ENCODE measurements around the gene PRSS12. TPM values are rescaled to one million over a fixed set of nuclear protein-coding genes. Genes with fewer than 3 reads are reported as not detected.

PRSS12 gene
- total and polyA plus RNA-seq, 2 donors from 2014 or later, result 0.54 to 1.1 TPM

DNA sequence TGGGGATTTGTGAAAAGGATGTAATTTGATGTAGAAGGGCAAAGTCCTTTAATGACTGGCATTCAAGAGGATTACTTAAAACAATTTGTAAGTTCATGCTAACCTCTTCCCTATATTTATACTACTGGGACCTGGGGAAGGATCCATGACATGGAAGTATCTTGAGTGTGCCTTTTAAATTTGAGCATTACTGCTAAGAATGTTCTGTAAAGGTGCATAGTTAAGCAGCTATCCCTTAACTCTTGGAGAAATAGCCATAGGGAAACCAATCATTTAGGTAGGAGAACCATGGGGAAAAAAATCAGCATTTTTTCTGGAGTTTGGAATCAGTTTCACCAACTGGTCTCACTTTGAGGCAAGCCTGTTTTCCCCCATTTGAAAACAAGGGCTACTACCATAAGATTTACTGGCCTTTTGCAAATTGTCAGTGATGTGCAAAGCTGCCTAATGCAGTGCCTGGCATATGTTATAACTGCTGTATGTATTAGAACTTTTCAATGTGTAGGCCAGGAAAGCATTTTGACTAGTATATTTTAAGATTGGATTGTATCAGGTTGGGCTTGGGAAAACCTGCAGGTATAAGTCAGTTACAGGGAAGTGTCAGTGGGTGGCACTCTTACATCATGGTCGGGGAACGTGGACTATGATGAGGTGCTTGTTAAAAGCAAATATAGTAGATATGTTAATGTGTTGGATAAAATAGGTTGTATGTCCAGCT is 72.1 kb downstream of the PRSS12 start:
- TF ChIP-seq, protein P1, sequence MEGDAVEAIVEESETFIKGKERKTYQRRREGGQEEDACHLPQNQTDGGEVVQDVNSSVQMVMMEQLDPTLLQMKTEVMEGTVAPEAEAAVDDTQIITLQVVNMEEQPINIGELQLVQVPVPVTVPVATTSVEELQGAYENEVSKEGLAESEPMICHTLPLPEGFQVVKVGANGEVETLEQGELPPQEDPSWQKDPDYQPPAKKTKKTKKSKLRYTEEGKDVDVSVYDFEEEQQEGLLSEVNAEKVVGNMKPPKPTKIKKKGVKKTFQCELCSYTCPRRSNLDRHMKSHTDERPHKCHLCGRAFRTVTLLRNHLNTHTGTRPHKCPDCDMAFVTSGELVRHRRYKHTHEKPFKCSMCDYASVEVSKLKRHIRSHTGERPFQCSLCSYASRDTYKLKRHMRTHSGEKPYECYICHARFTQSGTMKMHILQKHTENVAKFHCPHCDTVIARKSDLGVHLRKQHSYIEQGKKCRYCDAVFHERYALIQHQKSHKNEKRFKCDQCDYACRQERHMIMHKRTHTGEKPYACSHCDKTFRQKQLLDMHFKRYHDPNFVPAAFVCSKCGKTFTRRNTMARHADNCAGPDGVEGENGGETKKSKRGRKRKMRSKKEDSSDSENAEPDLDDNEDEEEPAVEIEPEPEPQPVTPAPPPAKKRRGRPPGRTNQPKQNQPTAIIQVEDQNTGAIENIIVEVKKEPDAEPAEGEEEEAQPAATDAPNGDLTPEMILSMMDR (IDR thresholded peaks at IDR 0.05; ENCODE audit: borderline replicate concordance, extremely low read depth, insufficient read depth), result peak; percentile 65
- Histone ChIP-seq H3K4me3 (ENCODE audit: low read length in 3 of 3) (peak overlapping the region; percentile 9 to 95 (median 30)), H3K27ac (ENCODE audit: low read depth in 2 of 2, low read length in 2 of 2) (peak overlapping the region in 1 of 2 donors; percentile 38), H3K36me3 (ENCODE audit: control insufficient read depth in 2 of 3, insufficient read depth in 3 of 3, low read length in 3 of 3) (peaks cover 0 to 2% (median 0%) of the 10 kb centered on the region in 3 donors), H3K9ac (ENCODE audit: low read length in 3 of 3) (no peak overlapping the region), H3K27me3 (ENCODE audit: control insufficient read depth, insufficient read depth, low read length) (no peaks in the 10 kb centered on the region), H3K4me1 (ENCODE audit: control insufficient read depth in 2 of 3, insufficient read depth in 2 of 3, low read depth in 1 of 3, low read length in 3 of 3) (peaks cover 5 to 24% (median 10%) of the 10 kb centered on the region in 3 donors), H3K9me3 (ENCODE audit: control insufficient read depth in 2 of 3, insufficient read depth in 1 of 3, low read length in 3 of 3) (no peaks in the 10 kb centered on the region)
- DNase-seq (peak in 4 of 5 donors; percentile 49 to 83 (median 72)), FAIRE-seq (no peak)
- intact Hi-C loops (cut with DNase I), result no loop called here

DNA sequence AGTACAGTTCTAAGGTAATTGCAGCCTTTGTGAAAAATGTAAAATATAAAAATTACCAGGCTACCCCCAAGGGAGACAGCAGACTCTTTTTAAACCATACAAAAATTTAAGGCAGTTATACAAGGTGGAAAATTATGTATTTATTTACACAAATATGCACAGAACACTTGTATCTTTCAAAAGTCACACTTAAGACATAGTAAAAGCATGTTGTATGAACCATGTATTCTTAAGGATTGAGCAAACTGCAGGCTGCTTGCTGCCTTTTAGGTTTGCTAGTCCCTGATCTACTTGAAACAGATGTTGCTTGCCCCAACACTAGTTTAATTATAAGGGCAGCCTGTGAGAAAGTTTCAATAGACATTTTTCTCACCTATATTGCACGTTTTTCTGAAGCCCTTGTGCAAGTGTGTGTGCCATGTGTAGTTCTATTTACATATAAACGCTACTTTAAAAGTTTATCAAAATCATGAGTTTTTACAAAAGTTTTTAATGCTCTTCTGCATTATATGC is 72.8 kb downstream of the PRSS12 start:
- Histone ChIP-seq H3K4me3 (ENCODE audit: low read length in 3 of 3) (peak overlapping the region; percentile 85 to 97 (median 95)), H3K9ac (ENCODE audit: low read length in 3 of 3) (peak overlapping the region; percentile 38 to 96 (median 85)), H3K36me3 (ENCODE audit: control insufficient read depth in 2 of 3, insufficient read depth in 3 of 3, low read length in 3 of 3) (peaks cover 0 to 2% (median 0%) of the 10 kb centered on the region in 3 donors), H3K27ac (ENCODE audit: low read depth in 2 of 2, low read length in 2 of 2) (no peak overlapping the region), H3K27me3 (ENCODE audit: control insufficient read depth, insufficient read depth, low read length) (no peaks in the 10 kb centered on the region), H3K4me1 (ENCODE audit: control insufficient read depth in 2 of 3, insufficient read depth in 2 of 3, low read depth in 1 of 3, low read length in 3 of 3) (peaks cover 5 to 24% (median 10%) of the 10 kb centered on the region in 3 donors), H3K9me3 (ENCODE audit: control insufficient read depth in 2 of 3, insufficient read depth in 1 of 3, low read length in 3 of 3) (no peaks in the 10 kb centered on the region)
- TF ChIP-seq, protein P1 (IDR thresholded peaks at IDR 0.05; ENCODE audit: borderline replicate concordance, extremely low read depth, insufficient read depth), result no peak
- no peak for FAIRE-seq
- intact Hi-C loops (cut with DNase I), result no loop called here
- DNase-seq, result no peak

DNA sequence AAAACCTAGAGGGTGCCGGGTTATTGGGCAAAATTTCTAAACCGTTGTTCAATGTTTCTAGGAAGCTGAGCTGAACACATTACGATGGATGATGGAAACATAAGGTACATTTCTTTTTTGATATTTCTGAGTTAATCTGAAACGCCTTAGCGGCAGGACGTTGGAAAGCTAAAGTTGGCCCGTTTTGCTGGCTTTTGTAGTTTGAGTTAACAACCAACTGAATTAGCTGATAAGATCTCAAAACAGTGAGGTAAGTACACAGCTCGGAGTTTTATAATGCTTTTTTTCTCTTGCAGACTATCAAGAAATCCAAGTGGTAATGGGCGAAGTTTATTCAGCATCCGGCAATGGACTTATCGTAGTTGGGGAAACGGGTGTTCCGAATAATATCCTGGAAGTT is 73.5 kb downstream of the PRSS12 start:
- intact Hi-C loops (cut with DNase I), result no loop called here
- H3K36me3 ChIP-seq (ENCODE audit: control insufficient read depth in 2 of 3, insufficient read depth in 3 of 3, low read length in 3 of 3), result peaks cover 0 to 2% (median 0%) of the 10 kb centered on the region in 3 donors
- TF ChIP-seq, protein P1 (IDR thresholded peaks at IDR 0.05; ENCODE audit: borderline replicate concordance, extremely low read depth, insufficient read depth), result no peak
- H3K4me1 ChIP-seq (ENCODE audit: control insufficient read depth in 2 of 3, insufficient read depth in 2 of 3, low read depth in 1 of 3, low read length in 3 of 3), result peaks cover 5 to 24% (median 10%) of the 10 kb centered on the region in 3 donors
- no peaks in the 10 kb centered on the region for H3K27me3 ChIP-seq (ENCODE audit: control insufficient read depth, insufficient read depth, low read length)
- FAIRE-seq (no peak), DNase-seq (no peak)
- H3K27ac ChIP-seq (ENCODE audit: low read depth in 2 of 2, low read length in 2 of 2), result peak overlapping the region; percentile 92 to 94
- peak overlapping the region; percentile 55 to 96 (median 85) for H3K9ac ChIP-seq (ENCODE audit: low read length in 3 of 3)
- no peaks in the 10 kb centered on the region for H3K9me3 ChIP-seq (ENCODE audit: control insufficient read depth in 2 of 3, insufficient read depth in 1 of 3, low read length in 3 of 3)
- H3K4me3 ChIP-seq (ENCODE audit: low read length in 3 of 3), result peak overlapping the region; percentile 85 to 97 (median 95)

Measured in kidney (tissue), 14 donors.